HepG2 (cell line): ENCODE data around the gene AUTS2.

Experiments
- CTCF ChIP-seq: sonication (generic); formaldehyde crosslinking; IDR thresholded peaks from 2 replicates; pipeline ENCODE4 v1.5.0; 2020; ENCODE audit warnings: mild to moderate bottlenecking, missing genetic modification reagents, moderate library complexity
- JUND ChIP-seq: sonication (generic); formaldehyde crosslinking; IDR thresholded peaks from 2 replicates; pipeline ENCODE4 v1.8.0; 2022; ENCODE audit warnings: mild to moderate bottlenecking, missing genetic modification reagents
- POLR2A ChIP-seq, 2 experiments: IDR thresholded peaks; 2 replicates each; pipeline ENCODE4 v1.6.1; 2011; ENCODE audit warnings: low read depth in 2 of 2, low read length in 2 of 2, mild to moderate bottlenecking in 1 of 2, moderate library complexity in 1 of 2; ENCODE audit not compliant: insufficient read depth in 1 of 2
- RFX5 ChIP-seq: IDR thresholded peaks from 2 replicates; pipeline ENCODE4 v1.6.1; 2011; ENCODE audit warnings: low read depth, low read length, improper control_type of control experiment
- TARDBP ChIP-seq: sonication (generic); formaldehyde crosslinking; IDR thresholded peaks from 2 replicates; pipeline ENCODE4 v1.8.0; 2022; ENCODE audit warnings: mild to moderate bottlenecking, missing genetic modification reagents
- THAP7 ChIP-seq: sonication (generic); formaldehyde crosslinking; IDR thresholded peaks from 2 replicates; pipeline ENCODE4 v1.8.1; 2023; ENCODE audit warnings: mild to moderate bottlenecking, missing genetic modification reagents
- ZMAT3 ChIP-seq: sonication (generic); formaldehyde crosslinking; conservative IDR thresholded peaks from 2 replicates; pipeline ENCODE4 v1.7.0; 2021; ENCODE audit warnings: missing genetic modification reagents
- ZNF296 ChIP-seq: sonication (generic); formaldehyde crosslinking; conservative IDR thresholded peaks from 2 replicates; pipeline ENCODE4 v1.5.0; 2020; ENCODE audit warnings: mild to moderate bottlenecking, missing genetic modification reagents
- ZNF891 ChIP-seq: sonication (generic); formaldehyde crosslinking; IDR thresholded peaks from 2 replicates; pipeline ENCODE4 v1.5.0; 2020; ENCODE audit warnings: mild to moderate bottlenecking, missing genetic modification reagents

GRCh38 chr7:70577078-70577477 is 978.8 kb downstream of the AUTS2 start:
- TF ChIP-seq TARDBP (CRISPR knock-in tag) (no peak), ZNF891 (CRISPR knock-in tag) (no peak), JUND (no peak), POLR2A (IDR thresholded peaks at IDR 0.05; ENCODE audit: insufficient read depth in 1 of 2, low read depth in 2 of 2, low read length in 2 of 2) (no peak), RFX5 (no peak), CTCF (CRISPR knock-in tag) (no peak), THAP7 (CRISPR knock-in tag) (no peak), ZMAT3 (no peak), ZNF296 (CRISPR knock-in tag) (no peak)
